GM12878 (cell line): Measurements from ENCODE around the gene CCDC107.

Experiments
- BHLHE40 ChIP-seq, 2 experiments: fragments of 450-650 bp in 1 of 2; IDR thresholded peaks; 2 replicates each; pipeline ENCODE4 v1.6.1; 2011 to 2017; ENCODE audit warnings: low read depth in 2 of 2, borderline replicate concordance in 1 of 2, improper control_type of control experiment in 1 of 2, low read length in 1 of 2, mild to moderate bottlenecking in 1 of 2
- CREB1 ChIP-seq: IDR thresholded peaks from 2 replicates; pipeline ENCODE4 v1.6.1; 2012; ENCODE audit warnings: low read depth, mild to moderate bottlenecking, inconsistent platforms
- FOXK2 ChIP-seq: fragments of 450-650 bp; IDR thresholded peaks from 2 replicates; pipeline ENCODE4 v1.6.1; 2017; ENCODE audit warnings: mild to moderate bottlenecking, moderate library complexity
- FOXM1 ChIP-seq: IDR thresholded peaks from 2 replicates; pipeline ENCODE4 v1.6.1; 2012; ENCODE audit warnings: low read depth, mild to moderate bottlenecking, inconsistent platforms, low read length, moderate library complexity
- HDAC2 ChIP-seq: fragments of 200-600 bp; sonication (generic); IDR thresholded peaks from 2 replicates; pipeline ENCODE4 v1.6.1; 2017
- KDM1A ChIP-seq: fragments of 200-600 bp; sonication (generic); IDR thresholded peaks from 2 replicates; pipeline ENCODE4 v1.6.1; 2016; ENCODE audit warnings: borderline replicate concordance
- POLR2A ChIP-seq: IDR thresholded peaks from 2 replicates; pipeline ENCODE4 v1.6.1; 2011; ENCODE audit warnings: low read depth, mild to moderate bottlenecking, low read length
- SIN3A ChIP-seq: IDR thresholded peaks from 2 replicates; pipeline ENCODE4 v1.6.1; 2012; ENCODE audit warnings: low read depth, low read length, improper control_type of control experiment
- SUZ12 ChIP-seq: fragments of 200-600 bp; sonication (generic); IDR thresholded peaks from one replicate; pipeline ENCODE4 v1.6.1; 2018; ENCODE audit warnings: antibody characterized with exemption, mild to moderate bottlenecking; ENCODE audit not compliant: unreplicated experiment
- TF ChIP-seq, protein P1 (sequence below): IDR thresholded peaks from 2 replicates; pipeline ENCODE4 v1.6.1; 2012; ENCODE audit warnings: low read depth, low read length, improper control_type of control experiment
- TF ChIP-seq, protein P2 (sequence below), 3 experiments: IDR thresholded peaks in 2 of 3; conservative IDR thresholded peaks in 1 of 3; 2 replicates each; pipeline ENCODE4 v1.5.1; 2011; ENCODE audit warnings: low read depth in 3 of 3, low read length in 3 of 3, mild to moderate bottlenecking in 3 of 3, control low read depth in 2 of 3, moderate library complexity in 2 of 3, inconsistent platforms in 1 of 3, mixed read lengths in 1 of 3; ENCODE audit not compliant: control insufficient read depth in 2 of 3, insufficient read depth in 1 of 3; ENCODE audit errors: extremely low read depth in 1 of 3
- TF ChIP-seq, protein P3 (sequence below): IDR thresholded peaks from 2 replicates; pipeline ENCODE4 v1.6.1; 2012; ENCODE audit warnings: mild to moderate bottlenecking, low read depth, low read length
- TF ChIP-seq, protein P4 (sequence below): IDR thresholded peaks from 2 replicates; pipeline ENCODE4 v1.6.1; 2011; ENCODE audit warnings: low read depth, mild to moderate bottlenecking, low read length, moderate library complexity, borderline replicate concordance; ENCODE audit errors: extremely low read depth

DNA sequence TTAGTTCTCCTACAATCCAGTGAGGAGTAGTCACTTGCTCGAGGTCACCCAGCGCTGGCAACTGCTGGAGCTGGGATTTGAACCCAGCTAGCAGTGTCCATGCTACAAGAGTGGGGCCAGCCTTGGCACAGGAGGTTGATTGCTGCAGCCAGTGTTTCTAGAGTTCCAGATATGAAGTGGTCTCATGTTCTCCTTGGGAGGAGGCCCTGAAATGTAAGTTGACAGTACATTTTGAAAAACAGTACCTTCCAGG is 802 bp downstream of the CCDC107 start:
- TF ChIP-seq, protein P1, sequence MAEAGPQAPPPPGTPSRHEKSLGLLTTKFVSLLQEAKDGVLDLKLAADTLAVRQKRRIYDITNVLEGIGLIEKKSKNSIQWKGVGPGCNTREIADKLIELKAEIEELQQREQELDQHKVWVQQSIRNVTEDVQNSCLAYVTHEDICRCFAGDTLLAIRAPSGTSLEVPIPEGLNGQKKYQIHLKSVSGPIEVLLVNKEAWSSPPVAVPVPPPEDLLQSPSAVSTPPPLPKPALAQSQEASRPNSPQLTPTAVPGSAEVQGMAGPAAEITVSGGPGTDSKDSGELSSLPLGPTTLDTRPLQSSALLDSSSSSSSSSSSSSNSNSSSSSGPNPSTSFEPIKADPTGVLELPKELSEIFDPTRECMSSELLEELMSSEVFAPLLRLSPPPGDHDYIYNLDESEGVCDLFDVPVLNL, result no peak
- TF ChIP-seq BHLHE40 (IDR thresholded peaks at IDR 0.05; ENCODE audit: borderline replicate concordance in 1 of 2, low read depth in 2 of 2, low read length in 1 of 2), result no peak
- TF ChIP-seq, protein P2, sequence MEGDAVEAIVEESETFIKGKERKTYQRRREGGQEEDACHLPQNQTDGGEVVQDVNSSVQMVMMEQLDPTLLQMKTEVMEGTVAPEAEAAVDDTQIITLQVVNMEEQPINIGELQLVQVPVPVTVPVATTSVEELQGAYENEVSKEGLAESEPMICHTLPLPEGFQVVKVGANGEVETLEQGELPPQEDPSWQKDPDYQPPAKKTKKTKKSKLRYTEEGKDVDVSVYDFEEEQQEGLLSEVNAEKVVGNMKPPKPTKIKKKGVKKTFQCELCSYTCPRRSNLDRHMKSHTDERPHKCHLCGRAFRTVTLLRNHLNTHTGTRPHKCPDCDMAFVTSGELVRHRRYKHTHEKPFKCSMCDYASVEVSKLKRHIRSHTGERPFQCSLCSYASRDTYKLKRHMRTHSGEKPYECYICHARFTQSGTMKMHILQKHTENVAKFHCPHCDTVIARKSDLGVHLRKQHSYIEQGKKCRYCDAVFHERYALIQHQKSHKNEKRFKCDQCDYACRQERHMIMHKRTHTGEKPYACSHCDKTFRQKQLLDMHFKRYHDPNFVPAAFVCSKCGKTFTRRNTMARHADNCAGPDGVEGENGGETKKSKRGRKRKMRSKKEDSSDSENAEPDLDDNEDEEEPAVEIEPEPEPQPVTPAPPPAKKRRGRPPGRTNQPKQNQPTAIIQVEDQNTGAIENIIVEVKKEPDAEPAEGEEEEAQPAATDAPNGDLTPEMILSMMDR (IDR thresholded peaks at IDR 0.05 in 2 of 3, conservative IDR thresholded peaks at IDR 0.05 in 1 of 3; ENCODE audit: control insufficient read depth in 2 of 3, extremely low read depth in 1 of 3, insufficient read depth in 1 of 3, low read depth in 3 of 3, low read length in 3 of 3), result no peak
- TF ChIP-seq POLR2A, result no peak
- TF ChIP-seq, protein P3, sequence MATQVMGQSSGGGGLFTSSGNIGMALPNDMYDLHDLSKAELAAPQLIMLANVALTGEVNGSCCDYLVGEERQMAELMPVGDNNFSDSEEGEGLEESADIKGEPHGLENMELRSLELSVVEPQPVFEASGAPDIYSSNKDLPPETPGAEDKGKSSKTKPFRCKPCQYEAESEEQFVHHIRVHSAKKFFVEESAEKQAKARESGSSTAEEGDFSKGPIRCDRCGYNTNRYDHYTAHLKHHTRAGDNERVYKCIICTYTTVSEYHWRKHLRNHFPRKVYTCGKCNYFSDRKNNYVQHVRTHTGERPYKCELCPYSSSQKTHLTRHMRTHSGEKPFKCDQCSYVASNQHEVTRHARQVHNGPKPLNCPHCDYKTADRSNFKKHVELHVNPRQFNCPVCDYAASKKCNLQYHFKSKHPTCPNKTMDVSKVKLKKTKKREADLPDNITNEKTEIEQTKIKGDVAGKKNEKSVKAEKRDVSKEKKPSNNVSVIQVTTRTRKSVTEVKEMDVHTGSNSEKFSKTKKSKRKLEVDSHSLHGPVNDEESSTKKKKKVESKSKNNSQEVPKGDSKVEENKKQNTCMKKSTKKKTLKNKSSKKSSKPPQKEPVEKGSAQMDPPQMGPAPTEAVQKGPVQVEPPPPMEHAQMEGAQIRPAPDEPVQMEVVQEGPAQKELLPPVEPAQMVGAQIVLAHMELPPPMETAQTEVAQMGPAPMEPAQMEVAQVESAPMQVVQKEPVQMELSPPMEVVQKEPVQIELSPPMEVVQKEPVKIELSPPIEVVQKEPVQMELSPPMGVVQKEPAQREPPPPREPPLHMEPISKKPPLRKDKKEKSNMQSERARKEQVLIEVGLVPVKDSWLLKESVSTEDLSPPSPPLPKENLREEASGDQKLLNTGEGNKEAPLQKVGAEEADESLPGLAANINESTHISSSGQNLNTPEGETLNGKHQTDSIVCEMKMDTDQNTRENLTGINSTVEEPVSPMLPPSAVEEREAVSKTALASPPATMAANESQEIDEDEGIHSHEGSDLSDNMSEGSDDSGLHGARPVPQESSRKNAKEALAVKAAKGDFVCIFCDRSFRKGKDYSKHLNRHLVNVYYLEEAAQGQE, result no peak
- no peak for TF ChIP-seq SUZ12
- TF ChIP-seq CREB1, result no peak
- TF ChIP-seq, protein P4, sequence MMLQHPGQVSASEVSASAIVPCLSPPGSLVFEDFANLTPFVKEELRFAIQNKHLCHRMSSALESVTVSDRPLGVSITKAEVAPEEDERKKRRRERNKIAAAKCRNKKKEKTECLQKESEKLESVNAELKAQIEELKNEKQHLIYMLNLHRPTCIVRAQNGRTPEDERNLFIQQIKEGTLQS, result no peak
- no peak for TF ChIP-seq KDM1A
- TF ChIP-seq FOXM1, result no peak
- no peak for TF ChIP-seq SIN3A
- TF ChIP-seq FOXK2, result no peak
- TF ChIP-seq HDAC2, result no peak
